Neural crest cell (in vitro differentiated cells): ENCODE data around the gene KRT24. TPM values are rescaled to one million over a fixed set of nuclear protein-coding genes. Genes with fewer than 3 reads are reported as not detected.

ENCODE experiments used
- DNase-seq: peaks from one replicate; pipeline ENCODE4 v3.0.0; 2021; ENCODE audit warnings: low read depth, mixed read lengths, low spot score
- H3K27ac Mint-ChIP-seq: one replicate; pipeline ENCODE4 v1.8.0; 2021; ENCODE audit warnings: mild to moderate bottlenecking, mixed read lengths; ENCODE audit not compliant: unreplicated experiment
- H3K27me3 Mint-ChIP-seq: 2 replicates; pipeline ENCODE4 v1.8.0; 2021; ENCODE audit warnings: low read depth, mild to moderate bottlenecking, mixed read lengths
- H3K36me3 Mint-ChIP-seq: 2 replicates; pipeline ENCODE4 v1.8.0; 2021; ENCODE audit warnings: low read depth, mild to moderate bottlenecking, mixed read lengths
- H3K4me1 Mint-ChIP-seq: 2 replicates; pipeline ENCODE4 v1.8.0; 2021; ENCODE audit warnings: mixed read lengths
- H3K4me3 Mint-ChIP-seq: one replicate; pipeline ENCODE4 v1.8.0; 2021; ENCODE audit warnings: mild to moderate bottlenecking, mixed read lengths
- H3K9me3 Mint-ChIP-seq: 2 replicates; pipeline ENCODE4 v1.8.0; 2021; ENCODE audit warnings: mixed read lengths
- CTCF ChIP-seq: fragments of 200-600 bp; sonication (generic); conservative IDR thresholded peaks from 2 replicates; pipeline ENCODE4 v1.5.0; 2021; ENCODE audit warnings: antibody characterized with exemption, mild to moderate bottlenecking
- total RNA-seq: library from RNA; stranded (reverse); gene quantifications from 2 replicates; pipeline ENCODE4 v1.2.1, GENCODE V29; 2021

KRT24 gene
- total RNA-seq, 1 donor from 2014 or later, result not detected

- no peaks in the 10 kb centered on the region for H3K4me1 Mint-ChIP-seq
- no peak for DNase-seq
- H3K9me3 Mint-ChIP-seq, result no peaks in the 10 kb centered on the region
- H3K4me3 Mint-ChIP-seq, result no peak overlapping the region
- no peak for TF ChIP-seq CTCF
- H3K36me3 Mint-ChIP-seq, result no peaks in the 10 kb centered on the region
- H3K27ac Mint-ChIP-seq, result no peak overlapping the region
- H3K27me3 Mint-ChIP-seq, result peaks cover 73% of the 10 kb centered on the region
Observed at GRCh38 chr17:40734018-40734417, 30.5 kb upstream of the KRT24 start.

GRCh38 chr17:40730970-40731369 is 27.4 kb upstream of the KRT24 start:
- Mint-ChIP-seq H3K27me3 (peaks cover 70% of the 10 kb centered on the region), H3K27ac (no peak overlapping the region), H3K9me3 (no peaks in the 10 kb centered on the region), H3K4me1 (no peaks in the 10 kb centered on the region), H3K4me3 (no peak overlapping the region), H3K36me3 (no peaks in the 10 kb centered on the region)
- no peak for TF ChIP-seq CTCF
- no peak for DNase-seq

DNA sequence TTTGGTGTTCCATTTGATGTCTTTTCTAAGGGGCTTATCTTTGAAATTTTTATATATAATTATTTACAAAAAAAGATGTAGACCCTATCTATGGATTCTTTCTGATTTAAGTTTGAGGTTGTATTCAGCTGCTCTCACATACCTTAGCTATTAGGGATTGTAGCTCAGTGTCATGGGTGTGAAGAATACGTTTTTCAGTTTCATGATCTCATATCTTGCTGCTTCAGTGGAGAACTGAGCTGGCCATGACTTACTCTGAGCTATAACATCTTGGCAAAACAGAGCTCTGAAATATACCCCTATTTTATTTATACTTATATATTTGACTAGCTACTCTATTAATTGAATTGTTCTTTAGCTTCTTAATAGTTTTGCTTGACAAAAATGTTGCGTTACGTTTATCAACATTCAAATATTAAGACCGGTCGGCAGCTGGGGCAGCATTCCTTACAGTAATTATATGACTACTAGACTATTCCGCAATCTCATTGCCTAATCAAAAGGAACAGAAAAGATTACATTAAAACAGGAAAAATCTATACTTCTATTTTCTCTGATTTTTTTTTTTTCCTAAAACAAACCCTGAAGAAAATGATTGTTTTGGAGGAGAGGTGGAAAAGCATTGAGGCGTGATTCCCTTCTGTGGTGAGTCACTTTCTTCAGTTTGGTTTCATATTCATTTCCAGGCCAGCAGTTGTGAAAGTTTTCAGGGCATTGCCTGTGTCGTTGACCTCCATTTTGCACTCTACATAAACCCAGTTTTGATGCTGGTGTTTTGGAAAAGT is 24.1 kb upstream of the KRT24 start:
- no peak for TF ChIP-seq CTCF
- H3K27ac Mint-ChIP-seq, result no peak overlapping the region
- DNase-seq, result no peak
- no peaks in the 10 kb centered on the region for H3K36me3 Mint-ChIP-seq
- H3K4me3 Mint-ChIP-seq, result no peak overlapping the region
- peaks cover 60% of the 10 kb centered on the region for H3K27me3 Mint-ChIP-seq
- H3K9me3 Mint-ChIP-seq, result no peaks in the 10 kb centered on the region
- H3K4me1 Mint-ChIP-seq, result no peaks in the 10 kb centered on the region

DNA sequence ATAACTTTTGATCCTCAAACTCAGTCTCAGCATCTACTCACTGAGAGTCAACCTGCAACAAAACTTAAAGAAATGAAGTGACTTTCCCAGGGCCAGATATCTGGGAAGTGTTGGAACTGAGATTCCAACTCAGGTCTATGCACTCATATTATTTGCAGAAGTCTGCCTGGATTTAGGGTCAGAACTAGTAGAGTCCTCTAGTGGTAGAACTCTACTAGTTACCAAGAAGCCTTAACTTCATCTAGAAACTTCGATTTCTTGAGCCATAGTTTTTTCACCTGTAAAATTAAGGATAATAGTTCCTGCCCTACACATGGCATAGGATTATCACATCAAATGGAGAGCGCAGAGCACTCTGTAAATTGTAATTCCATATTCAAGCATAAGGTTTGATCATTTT is 23.4 kb upstream of the KRT24 start:
- H3K27ac Mint-ChIP-seq, result no peak overlapping the region
- TF ChIP-seq CTCF, result peak; percentile 45
- no peaks in the 10 kb centered on the region for H3K36me3 Mint-ChIP-seq
- no peak overlapping the region for H3K4me3 Mint-ChIP-seq
- peaks cover 53% of the 10 kb centered on the region for H3K27me3 Mint-ChIP-seq
- H3K4me1 Mint-ChIP-seq, result no peaks in the 10 kb centered on the region
- H3K9me3 Mint-ChIP-seq, result no peaks in the 10 kb centered on the region
- DNase-seq, result no peak

DNA sequence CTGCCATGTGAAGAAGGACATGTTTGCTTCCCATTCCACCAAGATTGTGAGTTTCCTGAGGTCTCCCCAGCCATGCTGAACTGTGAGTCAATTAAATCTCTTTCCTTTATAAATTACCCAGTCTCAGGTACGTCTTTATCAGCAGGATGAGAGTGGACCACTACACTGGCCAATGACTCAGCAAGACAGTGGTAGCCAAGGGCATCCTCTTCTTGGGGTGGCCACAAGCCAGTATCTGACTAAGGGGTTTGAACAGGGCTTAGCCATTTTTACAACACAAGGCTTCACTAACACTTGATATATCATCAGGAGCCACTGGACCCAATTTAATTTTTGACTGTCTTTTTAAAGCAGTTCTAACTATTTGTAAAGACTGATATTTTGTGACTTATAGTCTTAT is 21.1 kb upstream of the KRT24 start:
- TF ChIP-seq CTCF, result no peak
- H3K27ac Mint-ChIP-seq, result no peak overlapping the region
- no peaks in the 10 kb centered on the region for H3K9me3 Mint-ChIP-seq
- H3K27me3 Mint-ChIP-seq, result peaks cover 42% of the 10 kb centered on the region
- H3K36me3 Mint-ChIP-seq, result no peaks in the 10 kb centered on the region
- no peak overlapping the region for H3K4me3 Mint-ChIP-seq
- DNase-seq, result no peak
- H3K4me1 Mint-ChIP-seq, result no peaks in the 10 kb centered on the region
